Smooth muscle cell (in vitro differentiated cells): ENCODE results near the gene CDH12. TPM values are rescaled to one million over a fixed set of nuclear protein-coding genes. Genes with fewer than 3 reads are reported as not detected.
"Not testable (repeated sequence)": the region's sequence is repeated elsewhere in the genome, so short reads cannot be mapped to it uniquely, and the experiment has no call there.

Source experiments
- DNase-seq: peaks from one replicate; lab custom pipeline; 2025; ENCODE audit not compliant: unreplicated experiment; lab: John Stamatoyannopoulos, UW
- H2AFZ ChIP-seq: fragments of 200-600 bp; sonication (generic); 2 replicates; pipeline ENCODE4 v1.6.0; 2016; ENCODE audit warnings: antibody characterized with exemption, low read depth, mild to moderate bottlenecking
- H3F3A ChIP-seq: fragments of 200-600 bp; sonication (generic); 2 replicates; pipeline ENCODE4 v1.6.0; 2017; ENCODE audit warnings: antibody characterized with exemption, low read depth
- H3K27ac ChIP-seq: fragments of 200-600 bp; sonication (generic); 2 replicates; pipeline ENCODE4 v1.5.1; 2016; ENCODE audit warnings: low read depth, mild to moderate bottlenecking
- H3K27me3 ChIP-seq: fragments of 200-600 bp; sonication (generic); 2 replicates; pipeline ENCODE4 v1.6.1; 2016; ENCODE audit warnings: low read depth, mild to moderate bottlenecking
- H3K36me3 ChIP-seq: fragments of 200-600 bp; sonication (generic); 2 replicates; pipeline ENCODE4 v1.5.1; 2016; ENCODE audit warnings: low read depth
- H3K4me1 ChIP-seq: fragments of 200-600 bp; sonication (generic); 2 replicates; pipeline ENCODE4 v1.5.1; 2016; ENCODE audit warnings: low read depth
- H3K4me2 ChIP-seq: fragments of 200-600 bp; sonication (generic); 2 replicates; pipeline ENCODE4 v1.6.0; 2016; ENCODE audit warnings: mild to moderate bottlenecking
- H3K4me3 ChIP-seq: fragments of 200-600 bp; sonication (generic); 2 replicates; pipeline ENCODE4 v1.5.1; 2016; ENCODE audit warnings: mild to moderate bottlenecking
- H3K79me2 ChIP-seq: fragments of 200-600 bp; sonication (generic); 2 replicates; pipeline ENCODE4 v1.6.0; 2016; ENCODE audit warnings: low read depth, mild to moderate bottlenecking
- H3K9ac ChIP-seq: fragments of 200-600 bp; sonication (generic); 2 replicates; pipeline ENCODE4 v1.6.0; 2016; ENCODE audit warnings: low read depth
- H3K9me3 ChIP-seq: fragments of 200-600 bp; sonication (generic); replicated peaks from 2 replicates; pipeline ENCODE4 v1.5.1; 2016; ENCODE audit warnings: low read depth
- H4K20me1 ChIP-seq: fragments of 200-600 bp; sonication (generic); 2 replicates; pipeline ENCODE4 v1.6.0; 2016; ENCODE audit warnings: low read depth
- WGBS: methylation state at CpG from one replicate; pipeline ENCODE4 v1.1.7; 2016; ENCODE audit warnings: low lambda C conversion rate; 5-methylcytosine and 5-hydroxymethylcytosine counted together
- polyA plus RNA-seq: library from polyadenylated mRNA; unstranded; fragments of >200 nt; fragmentation: Nextera tagmentation; extraction: Ambion mirVana; gene quantifications from 2 replicates; pipeline ENCODE4 v1.2.1, GENCODE V29; 2016
- total RNA-seq: library from RNA; depleted of rRNA; stranded (reverse); fragments of >200 nt; gene quantifications from 2 replicates; pipeline ENCODE4 v1.2.3, GENCODE V29; 2014
- TF ChIP-seq, protein P1 (sequence below): fragments of 200-600 bp; sonication (generic); IDR thresholded peaks from 2 replicates; pipeline ENCODE4 v1.5.1; 2017; ENCODE audit warnings: borderline replicate concordance, mild to moderate bottlenecking, antibody characterized with exemption; ENCODE audit not compliant: insufficient read depth, poor library complexity, severe bottlenecking

The CDH12 gene
- total and polyA plus RNA-seq, 2 experiments from 2014 or later, result not detected

DNA sequence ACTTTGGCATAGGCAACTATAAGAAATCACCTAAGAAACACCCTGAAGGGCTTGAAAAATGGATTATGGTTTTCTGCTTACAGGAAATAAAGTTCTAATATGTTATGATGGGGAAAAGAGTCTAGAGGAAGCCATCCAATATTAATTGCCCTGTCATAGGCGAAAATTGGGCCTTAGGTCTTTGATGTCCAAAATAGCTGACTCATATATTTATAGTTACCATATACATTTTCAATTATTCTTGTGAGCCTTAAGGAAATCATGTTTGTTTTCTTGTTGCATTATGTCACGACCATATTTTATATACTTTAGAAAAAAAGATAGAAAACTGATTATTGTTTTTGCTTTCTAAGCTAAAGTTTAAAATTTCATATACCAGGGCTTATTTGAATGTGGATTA lies 509.1 kb downstream of the CDH12 start:
- Histone ChIP-seq H3K4me2 (no peak overlapping the region), H4K20me1 (no peaks in the 10 kb centered on the region), H3K36me3 (no peaks in the 10 kb centered on the region), H3K9me3 (no peaks in the 10 kb centered on the region), H3K79me2 (no peaks in the 10 kb centered on the region), H3F3A (no peaks in the 10 kb centered on the region), H3K4me3 (no peak overlapping the region), H3K9ac (no peak overlapping the region), H3K4me1 (no peaks in the 10 kb centered on the region), H3K27me3 (no peaks in the 10 kb centered on the region), H2AFZ (no peak overlapping the region), H3K27ac (no peak overlapping the region)
- DNase-seq, result no peak
- TF ChIP-seq, protein P1, sequence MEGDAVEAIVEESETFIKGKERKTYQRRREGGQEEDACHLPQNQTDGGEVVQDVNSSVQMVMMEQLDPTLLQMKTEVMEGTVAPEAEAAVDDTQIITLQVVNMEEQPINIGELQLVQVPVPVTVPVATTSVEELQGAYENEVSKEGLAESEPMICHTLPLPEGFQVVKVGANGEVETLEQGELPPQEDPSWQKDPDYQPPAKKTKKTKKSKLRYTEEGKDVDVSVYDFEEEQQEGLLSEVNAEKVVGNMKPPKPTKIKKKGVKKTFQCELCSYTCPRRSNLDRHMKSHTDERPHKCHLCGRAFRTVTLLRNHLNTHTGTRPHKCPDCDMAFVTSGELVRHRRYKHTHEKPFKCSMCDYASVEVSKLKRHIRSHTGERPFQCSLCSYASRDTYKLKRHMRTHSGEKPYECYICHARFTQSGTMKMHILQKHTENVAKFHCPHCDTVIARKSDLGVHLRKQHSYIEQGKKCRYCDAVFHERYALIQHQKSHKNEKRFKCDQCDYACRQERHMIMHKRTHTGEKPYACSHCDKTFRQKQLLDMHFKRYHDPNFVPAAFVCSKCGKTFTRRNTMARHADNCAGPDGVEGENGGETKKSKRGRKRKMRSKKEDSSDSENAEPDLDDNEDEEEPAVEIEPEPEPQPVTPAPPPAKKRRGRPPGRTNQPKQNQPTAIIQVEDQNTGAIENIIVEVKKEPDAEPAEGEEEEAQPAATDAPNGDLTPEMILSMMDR, result no peak
- WGBS, result 74% methylated on average over 2 of the region's 2 CpGs

DNA sequence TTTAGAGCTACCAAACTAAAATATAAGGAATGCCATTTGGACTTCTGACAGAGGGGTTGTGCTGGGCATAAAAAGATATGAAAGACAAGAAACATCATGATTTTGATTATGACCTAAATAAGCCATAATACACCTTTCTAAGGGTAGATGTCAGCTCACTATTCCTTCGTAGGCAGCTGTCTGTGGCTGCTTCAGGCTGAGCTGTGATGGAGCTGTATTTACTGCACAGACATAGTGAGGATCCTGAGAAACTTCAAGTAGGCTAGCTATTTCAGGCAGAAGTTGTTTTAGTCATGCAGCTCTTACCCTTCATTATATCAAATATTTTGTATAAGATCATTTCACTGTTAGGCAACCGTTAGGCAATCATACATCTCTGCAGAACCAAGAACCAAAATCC lies 511.7 kb downstream of the CDH12 start:
- DNase-seq, result no peak
- Histone ChIP-seq H3F3A (no peaks in the 10 kb centered on the region), H3K4me3 (no peak overlapping the region), H3K9me3 (no peaks in the 10 kb centered on the region), H3K27ac (no peak overlapping the region), H3K36me3 (no peaks in the 10 kb centered on the region), H3K27me3 (no peaks in the 10 kb centered on the region), H2AFZ (no peak overlapping the region), H3K9ac (no peak overlapping the region), H3K4me1 (no peaks in the 10 kb centered on the region), H3K4me2 (no peak overlapping the region), H3K79me2 (no peaks in the 10 kb centered on the region), H4K20me1 (no peaks in the 10 kb centered on the region)
- 82% methylated on average over 2 of the region's 2 CpGs for WGBS
- TF ChIP-seq, protein P1, result no peak

DNA sequence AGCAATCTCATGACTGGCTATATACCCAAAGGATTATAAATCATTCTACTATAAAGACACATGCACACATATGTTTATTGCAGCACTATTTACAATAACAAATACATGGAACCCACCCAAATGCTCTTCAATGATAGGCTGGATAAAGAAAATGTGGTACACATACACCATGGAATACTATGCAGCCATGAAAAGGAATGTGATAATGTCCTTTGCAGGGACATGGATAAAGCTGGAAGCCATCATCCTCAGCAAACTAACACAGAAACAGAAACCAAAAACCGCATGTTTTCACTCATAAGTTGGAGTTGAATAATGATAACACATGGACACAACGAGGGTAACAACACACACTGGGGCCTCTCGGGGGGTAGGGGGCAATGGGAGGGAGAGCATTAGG lies 520.2 kb downstream of the CDH12 start:
- not testable (repeated sequence) for H3K9me3 ChIP-seq, DNase-seq, H3K4me1 ChIP-seq, H3K79me2 ChIP-seq, H3K27me3 ChIP-seq, H3K36me3 ChIP-seq, H2AFZ ChIP-seq, H3K9ac ChIP-seq, H3K4me3 ChIP-seq, H3K4me2 ChIP-seq, H4K20me1 ChIP-seq, H3K27ac ChIP-seq, H3F3A ChIP-seq
- whole genome bisulfite sequencing, result 85% methylated on average over 3 of the region's 3 CpGs

DNA sequence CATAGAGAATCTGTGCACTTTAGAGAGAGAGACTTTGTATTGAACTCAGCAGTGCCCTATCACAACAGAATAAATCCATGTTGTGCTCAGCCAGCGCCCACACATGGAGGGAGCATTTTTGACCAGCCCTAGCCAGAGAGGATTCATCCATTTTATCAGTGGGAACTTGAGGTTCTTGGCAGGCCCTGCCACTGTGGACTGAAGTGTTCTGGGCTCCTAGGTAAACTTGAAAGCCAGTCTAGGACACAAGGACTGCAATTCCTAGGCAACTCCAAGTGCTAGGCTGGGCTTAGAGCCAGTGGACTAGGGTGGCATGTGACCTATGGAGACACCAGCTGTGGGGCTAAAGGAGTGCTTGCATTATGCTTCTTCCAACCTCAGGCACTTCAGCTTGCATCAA lies 523.5 kb downstream of the CDH12 start:
- H3K27me3 ChIP-seq, result no peaks in the 10 kb centered on the region
- H3K9ac ChIP-seq, result no peak overlapping the region
- no peaks in the 10 kb centered on the region for H3K36me3 ChIP-seq

More for the DNA sequence above, 523.5 kb downstream of the CDH12 start:
- Histone ChIP-seq H3K4me1 (no peaks in the 10 kb centered on the region), H3K9me3 (no peaks in the 10 kb centered on the region), H3K4me3 (no peak overlapping the region), H3F3A (no peaks in the 10 kb centered on the region), H3K27ac (no peak overlapping the region), H2AFZ (no peak overlapping the region), H3K4me2 (no peak overlapping the region), H4K20me1 (no peaks in the 10 kb centered on the region), H3K79me2 (no peaks in the 10 kb centered on the region)
- TF ChIP-seq, protein P1, result no peak
- whole genome bisulfite sequencing, result 72% methylated on average over 1 of the region's 1 CpG
- no peak for DNase-seq
